GM12865 (cell line): Measurements from ENCODE around the gene SLC25A5.

ENCODE experiments used
- DNase-seq: peaks from one replicate; pipeline ENCODE4 v3.0.0; 2010; ENCODE audit warnings: low read depth
- H3K4me3 ChIP-seq: 2 replicates; pipeline ENCODE4 v1.5.1; 2011; ENCODE audit warnings: mild to moderate bottlenecking, low read depth, low read length, control low read depth
- CTCF ChIP-seq: IDR thresholded peaks from 2 replicates; pipeline ENCODE4 v1.5.1; 2011; ENCODE audit warnings: low read length, control low read depth, low read depth, inconsistent platforms; ENCODE audit not compliant: insufficient read depth; ENCODE audit errors: missing control alignments

SLC25A5 gene

GRCh38 chrX:119459181-119459580, 9.1 kb upstream of the SLC25A5 start:
- TF ChIP-seq CTCF, result no peak
- no peak overlapping the region for H3K4me3 ChIP-seq
- DNase-seq, result no peak

GRCh38 chrX:119465555-119465954, 2.7 kb upstream of the SLC25A5 start:
- no peak for DNase-seq
- H3K4me3 ChIP-seq, result no peak overlapping the region
- TF ChIP-seq CTCF, result no peak

DNA sequence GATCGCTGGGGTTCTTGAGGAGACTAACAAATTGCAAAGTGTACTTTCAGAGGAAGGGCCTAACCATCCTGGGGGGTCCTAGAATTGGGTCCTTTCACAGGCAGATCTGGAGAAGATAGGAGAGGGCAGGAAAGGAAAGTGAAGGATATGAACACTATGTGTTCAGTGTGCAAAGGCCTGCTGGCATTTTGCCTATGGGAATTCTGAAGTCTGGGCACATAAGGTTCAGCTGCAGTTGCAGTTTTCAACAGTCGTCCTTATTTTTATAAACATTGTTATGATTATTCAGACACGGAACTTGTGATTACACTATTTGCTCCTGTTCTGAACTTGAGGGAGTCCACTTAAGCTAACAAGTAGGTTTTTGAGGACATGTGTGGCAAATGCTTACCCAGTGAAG, 1.3 kb upstream of the SLC25A5 start:
- no peak for TF ChIP-seq CTCF
- H3K4me3 ChIP-seq, result no peak overlapping the region
- DNase-seq, result no peak

GRCh38 chrX:119467433-119467832, 811 bp upstream of the SLC25A5 start:
- no peak for DNase-seq
- TF ChIP-seq CTCF, result no peak
- H3K4me3 ChIP-seq, result peak overlapping the region; percentile 63

- peak overlapping the region; percentile 68 for H3K4me3 ChIP-seq
- TF ChIP-seq CTCF, result peak; percentile 66
- peak; percentile 92 for DNase-seq
Measured at GRCh38 chrX:119468551-119469312, 488 bp downstream of the SLC25A5 start.

GRCh38 chrX:119469313-119469635, 1.0 kb downstream of the SLC25A5 start:
- H3K4me3 ChIP-seq, result peak overlapping the region; percentile 68
- no peak for DNase-seq
- no peak for TF ChIP-seq CTCF
